NB4 (cell line): Measurements from ENCODE around the gene CD276.

Source experiments
- MAX ChIP-seq: IDR thresholded peaks from 2 replicates; pipeline ENCODE4 v1.6.1; 2011; ENCODE audit warnings: low read depth, low read length
- POLR2A ChIP-seq: IDR thresholded peaks from 2 replicates; pipeline ENCODE4 v1.6.1; 2011; ENCODE audit warnings: mild to moderate bottlenecking; ENCODE audit not compliant: insufficient read length; ENCODE audit errors: extremely low read depth
- TF ChIP-seq, protein P1 (sequence below): IDR thresholded peaks from one replicate; pipeline ENCODE4 v1.5.1; 2012; ENCODE audit warnings: low read depth, low read length

GRCh38 chr15:73749971-73750370, 65.8 kb downstream of the CD276 start:
- TF ChIP-seq, protein P1, sequence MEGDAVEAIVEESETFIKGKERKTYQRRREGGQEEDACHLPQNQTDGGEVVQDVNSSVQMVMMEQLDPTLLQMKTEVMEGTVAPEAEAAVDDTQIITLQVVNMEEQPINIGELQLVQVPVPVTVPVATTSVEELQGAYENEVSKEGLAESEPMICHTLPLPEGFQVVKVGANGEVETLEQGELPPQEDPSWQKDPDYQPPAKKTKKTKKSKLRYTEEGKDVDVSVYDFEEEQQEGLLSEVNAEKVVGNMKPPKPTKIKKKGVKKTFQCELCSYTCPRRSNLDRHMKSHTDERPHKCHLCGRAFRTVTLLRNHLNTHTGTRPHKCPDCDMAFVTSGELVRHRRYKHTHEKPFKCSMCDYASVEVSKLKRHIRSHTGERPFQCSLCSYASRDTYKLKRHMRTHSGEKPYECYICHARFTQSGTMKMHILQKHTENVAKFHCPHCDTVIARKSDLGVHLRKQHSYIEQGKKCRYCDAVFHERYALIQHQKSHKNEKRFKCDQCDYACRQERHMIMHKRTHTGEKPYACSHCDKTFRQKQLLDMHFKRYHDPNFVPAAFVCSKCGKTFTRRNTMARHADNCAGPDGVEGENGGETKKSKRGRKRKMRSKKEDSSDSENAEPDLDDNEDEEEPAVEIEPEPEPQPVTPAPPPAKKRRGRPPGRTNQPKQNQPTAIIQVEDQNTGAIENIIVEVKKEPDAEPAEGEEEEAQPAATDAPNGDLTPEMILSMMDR, result no peak
- TF ChIP-seq POLR2A, result no peak
- no peak for TF ChIP-seq MAX
